Measurements from ENCODE around the gene GPATCH8.

GRCh38 chr17:44409309-44410028, 93.7 kb downstream of the GPATCH8 start:
- TF ChIP-seq CTCF (IDR thresholded peaks at IDR 0.05) (peak in 1 of 2 donors; percentile 12), POLR2AphosphoS5 (IDR thresholded peaks at IDR 0.05) (no peak), POLR2A (IDR thresholded peaks at IDR 0.05) (no peak)
